Adrenal gland (tissue), 12 donors: ENCODE data around the gene GNAQ. TPM values are rescaled to one million over a fixed set of nuclear protein-coding genes. Genes with fewer than 3 reads are reported as not detected.

ENCODE experiments used
- DNase-seq, 7 donors: peaks; one replicate each; pipeline ENCODE4 v3.0.0-alpha.2; 2019 to 2020
- H3K27ac ChIP-seq, 5 donors: fragments of 200-600 bp; sonication (generic) in 4 of 5; 1 replicate in 3 of 5; 2 replicates in 2 of 5; pipeline versions ENCODE4 v1.5.1 to v1.8.0; 2016 to 2020; ENCODE audit warnings: mild to moderate bottlenecking in 1 of 5
- H3K27me3 ChIP-seq: fragments of 200-600 bp; 2 replicates; pipeline ENCODE4 v1.8.0; 2021
- H3K36me3 ChIP-seq, 2 donors: fragments of 200-600 bp; replicated peaks in 1 of 2; 1 replicate in 1 of 2; 2 replicates in 1 of 2; pipeline versions ENCODE4 v1.5.1 to v1.8.0; 2018 to 2022
- H3K4me1 ChIP-seq, 2 donors: fragments of 200-600 bp; replicated peaks in 1 of 2; 1 replicate in 1 of 2; 2 replicates in 1 of 2; pipeline versions ENCODE4 v1.5.1 to v1.8.0; 2018 to 2021
- H3K4me3 ChIP-seq, 4 donors: fragments of 200-600 bp; sonication (generic) in 3 of 4; one replicate each; pipeline ENCODE4 v1.5.1; 2016 to 2018
- H3K9me3 ChIP-seq, 3 donors: fragments of 200-600 bp; sonication (generic) in 1 of 3; replicated peaks in 1 of 3; 1 replicate in 2 of 3; 2 replicates in 1 of 3; pipeline versions ENCODE4 v1.5.1 to v1.8.0; 2016 to 2021
- CTCF ChIP-seq, 6 experiments: fragments of 450-650 bp in 4 of 6; fragments of 200-600 bp in 2 of 6; sonication (generic) in 1 of 6; IDR thresholded peaks; 1 replicate in 5 of 6; 2 replicates in 1 of 6; pipeline versions ENCODE4 v1.5.1 to v1.8.0; 2016 to 2021; ENCODE audit warnings: antibody characterized with exemption in 6 of 6, mild to moderate bottlenecking in 2 of 6, moderate library complexity in 1 of 6
- POLR2A ChIP-seq, 2 donors: fragments of 450-650 bp; IDR thresholded peaks; one replicate each; pipeline ENCODE4 v1.6.1; 2017; ENCODE audit warnings: antibody characterized with exemption in 2 of 2, mild to moderate bottlenecking in 2 of 2, moderate library complexity in 1 of 2
- WGBS, 4 donors: extraction: QIAGEN DNeasy Blood & Tissue Kit in 2 of 4; methylation state at CpG; one replicate each; pipeline versions ENCODE4 v1.1.5 to v1.1.7; 2013 to 2017; 5-methylcytosine and 5-hydroxymethylcytosine counted together
- intact Hi-C, 2 donors: fragments of 100-400 bp; cut with DNase I; formaldehyde crosslinking; loops; one replicate each; pipeline versions ENCODE4 v1.14.1 to v1.15.0; 2022 to 2023
- polyA plus RNA-seq, 3 donors: library from polyadenylated mRNA; stranded (reverse); fragments of 200-250 nt in 2 of 3; fragments of 350-450 nt in 1 of 3; fragmentation: Illumina TruSeq in 1 of 3; extraction: RNeasy Lipid Tissue Mini Kit (QIAGEN cat#74804) in 1 of 3; gene quantifications; one replicate each; pipeline ENCODE4 v1.2.3, GENCODE V29; 2013 to 2014
- total RNA-seq, 9 donors: library from RNA; depleted of rRNA in 4 of 9; stranded (reverse); fragments of >200 nt in 4 of 9; fragments of 120-200 nt in 1 of 9; fragmentation: NEBNext Ultra II Directional in 1 of 9; extraction: Animal tissue kit (Norgen Biotek cat#: 25700) in 1 of 9; gene quantifications; one replicate each; pipeline versions ENCODE4 v1.1.0 to v1.2.4, GENCODE V29; 2013 to 2023
- donor health status: healthy with polysubstance abuse.
- donor health status: Bipolar disorder and iron deficiency.
- donor health status: DM: yes; HTN: yes; CAD: no.
- donor health status: DM: no; HTN: no; CAD: no.
- donor health status: DM: no; HTN: no; CAD: no.
- donor health status: DM: yes; HTN: yes; CAD: no.

Gene GNAQ
- total and polyA plus RNA-seq, 12 donors, result 15.8 to 71.7 (median 45.1) TPM

- TF ChIP-seq POLR2A (IDR thresholded peaks at IDR 0.05), result no peak
- no peak for TF ChIP-seq CTCF (IDR thresholded peaks at IDR 0.05)
- Histone ChIP-seq H3K36me3 (no peaks in the 10 kb centered on the region), H3K9me3 (no peaks in the 10 kb centered on the region), H3K4me1 (no peaks in the 10 kb centered on the region), H3K27ac (no peak overlapping the region), H3K4me3 (no peak overlapping the region), H3K27me3 (no peaks in the 10 kb centered on the region)
- WGBS, 4 donors, result 84 to 94% (median 90%) methylated on average over 2 to 3 of the region's 3 CpGs
- DNase-seq, result no peak
- intact Hi-C loops, result no loop called here
Observed at GRCh38 chr9:78053627-78054026, 22.0 kb upstream of the GNAQ start.

GRCh38 chr9:78050421-78050820 lies 18.8 kb upstream of the GNAQ start:
- intact Hi-C loops, result no loop called here
- H3K36me3 ChIP-seq, result no peaks in the 10 kb centered on the region
- H3K4me1 ChIP-seq, result no peaks in the 10 kb centered on the region
- no peaks in the 10 kb centered on the region for H3K9me3 ChIP-seq
- TF ChIP-seq POLR2A (IDR thresholded peaks at IDR 0.05), result no peak
- no peak for TF ChIP-seq CTCF (IDR thresholded peaks at IDR 0.05)
- no peak overlapping the region for H3K27ac ChIP-seq
- DNase-seq, result no peak
- no peaks in the 10 kb centered on the region for H3K27me3 ChIP-seq
- no peak overlapping the region for H3K4me3 ChIP-seq

GRCh38 chr9:78049484-78049883 lies 17.9 kb upstream of the GNAQ start:
- WGBS, 4 donors, result 75 to 84% (median 82%) methylated on average over 3 of the region's 3 CpGs
- no peaks in the 10 kb centered on the region for H3K36me3 ChIP-seq
- TF ChIP-seq CTCF (IDR thresholded peaks at IDR 0.05), result no peak
- TF ChIP-seq POLR2A (IDR thresholded peaks at IDR 0.05), result no peak
- no peak overlapping the region for H3K4me3 ChIP-seq
- no peaks in the 10 kb centered on the region for H3K4me1 ChIP-seq
- H3K9me3 ChIP-seq, result no peaks in the 10 kb centered on the region
- intact Hi-C loops, result no loop called here
- no peak overlapping the region for H3K27ac ChIP-seq
- DNase-seq, result no peak
- no peaks in the 10 kb centered on the region for H3K27me3 ChIP-seq

GRCh38 chr9:78047106-78047505 lies 15.5 kb upstream of the GNAQ start:
- 70 to 90% (median 86%) methylated on average over 4 of the region's 4 CpGs for WGBS, 4 donors
- no peaks in the 10 kb centered on the region for H3K4me1 ChIP-seq
- no peaks in the 10 kb centered on the region for H3K36me3 ChIP-seq
- no peak for TF ChIP-seq CTCF (IDR thresholded peaks at IDR 0.05)
- no peak for TF ChIP-seq POLR2A (IDR thresholded peaks at IDR 0.05)
- DNase-seq, result no peak
- intact Hi-C loops, result no loop called here
- no peak overlapping the region for H3K27ac ChIP-seq
- H3K27me3 ChIP-seq, result no peaks in the 10 kb centered on the region
- H3K4me3 ChIP-seq, result no peak overlapping the region
- no peaks in the 10 kb centered on the region for H3K9me3 ChIP-seq
